Karpas-422 (cell line): ENCODE measurements around the gene ANKS1A. TPM values are rescaled to one million over a fixed set of nuclear protein-coding genes. Genes with fewer than 3 reads are reported as not detected.

Experiments used
- DNase-seq: peaks from one replicate; pipeline ENCODE4 v3.0.0-alpha.2; 2015
- H2AFZ ChIP-seq: fragments of 200-600 bp; sonication (generic); 2 replicates; pipeline ENCODE4 v1.6.1; 2014; ENCODE audit warnings: antibody characterized with exemption, low read length, mixed read lengths
- H3K27ac ChIP-seq: fragments of 200-600 bp; sonication (generic); 2 replicates; pipeline ENCODE4 v1.5.1; 2014; ENCODE audit warnings: mild to moderate bottlenecking, low read length, moderate library complexity
- H3K27me3 ChIP-seq: fragments of 200-600 bp; sonication (generic); 2 replicates; pipeline ENCODE4 v1.6.1; 2014; ENCODE audit warnings: low read length, mixed read lengths
- H3K36me3 ChIP-seq: fragments of 200-600 bp; sonication (generic); 2 replicates; pipeline ENCODE4 v1.6.1; 2014; ENCODE audit warnings: low read length, mixed read lengths; ENCODE audit not compliant: insufficient read depth
- H3K4me1 ChIP-seq: fragments of 200-600 bp; sonication (generic); 2 replicates; pipeline ENCODE4 v1.6.1; 2014; ENCODE audit warnings: mild to moderate bottlenecking, low read length, mixed read lengths
- H3K4me2 ChIP-seq: fragments of 200-600 bp; sonication (generic); 2 replicates; pipeline ENCODE4 v1.6.1; 2014; ENCODE audit warnings: low read length, low read depth, mild to moderate bottlenecking; ENCODE audit not compliant: poor library complexity, severe bottlenecking
- H3K4me3 ChIP-seq: fragments of 200-600 bp; sonication (generic); 2 replicates; pipeline ENCODE4 v1.5.1; 2014; ENCODE audit warnings: mild to moderate bottlenecking, antibody characterized with exemption, low read length, mixed read lengths
- H3K79me2 ChIP-seq: fragments of 200-600 bp; sonication (generic); 2 replicates; pipeline ENCODE4 v1.6.1; 2014; ENCODE audit warnings: mild to moderate bottlenecking, low read length, mixed read lengths
- H3K9ac ChIP-seq: fragments of 200-600 bp; sonication (generic); 2 replicates; pipeline ENCODE4 v1.6.0; 2014; ENCODE audit warnings: low read length
- H3K9me2 ChIP-seq: fragments of 200-600 bp; sonication (generic), shearing (Covaris generic); replicated peaks from 2 replicates; pipeline ENCODE4 v1.6.0; 2014; ENCODE audit warnings: mild to moderate bottlenecking, low read length, moderate library complexity; ENCODE audit not compliant: insufficient read depth
- H3K9me3 ChIP-seq: fragments of 300-700, 200-600 bp; sonication (generic); 2 replicates; pipeline ENCODE4 v1.6.1; 2014; ENCODE audit warnings: low read length, mixed read lengths
- H4K20me1 ChIP-seq: fragments of 200-600 bp; sonication (generic); 2 replicates; pipeline ENCODE4 v1.6.1; 2014; ENCODE audit warnings: mild to moderate bottlenecking, antibody characterized with exemption, low read length, low read depth; ENCODE audit not compliant: insufficient read depth
- total RNA-seq: library from RNA; depleted of rRNA; stranded (reverse); fragments of >200 nt; shearing (Covaris generic); gene quantifications from 2 replicates; pipeline ENCODE4 v1.2.3, GENCODE V29; 2014; ENCODE audit warnings: low replicate concordance

ANKS1A gene
- total RNA-seq, 1 experiment from 2014 or later = 7.0 TPM

GRCh38 chr6:35026434-35027222, 137.6 kb downstream of the ANKS1A start:
- DNase-seq = no peak
- Histone ChIP-seq H3K36me3 (no peaks in the 10 kb centered on the region), H3K79me2 (no peaks in the 10 kb centered on the region), H3K4me1 (peaks cover 7% of the 10 kb centered on the region), H3K4me3 (no peak overlapping the region), H3K9ac (no peak overlapping the region), H3K9me2 (no peaks in the 10 kb centered on the region), H3K9me3 (no peaks in the 10 kb centered on the region), H3K27me3 (no peaks in the 10 kb centered on the region), H3K4me2 (no peak overlapping the region), H2AFZ (no peak overlapping the region), H4K20me1 (no peaks in the 10 kb centered on the region), H3K27ac (no peak overlapping the region)

- H3K4me1 ChIP-seq = peaks cover 7% of the 10 kb centered on the region
- no peak for DNase-seq
- H3K9me3 ChIP-seq = no peaks in the 10 kb centered on the region
- no peaks in the 10 kb centered on the region for H3K9me2 ChIP-seq
- no peak overlapping the region for H3K4me2 ChIP-seq
- H3K27ac ChIP-seq = no peak overlapping the region
- H3K9ac ChIP-seq = no peak overlapping the region
- no peaks in the 10 kb centered on the region for H3K36me3 ChIP-seq
- no peaks in the 10 kb centered on the region for H3K79me2 ChIP-seq
- H4K20me1 ChIP-seq = no peaks in the 10 kb centered on the region
- H2AFZ ChIP-seq = no peak overlapping the region
- H3K27me3 ChIP-seq = no peaks in the 10 kb centered on the region
- no peak overlapping the region for H3K4me3 ChIP-seq
Observed at GRCh38 chr6:35027807-35028206, 138.8 kb downstream of the ANKS1A start.

GRCh38 chr6:35028781-35029769, 140.0 kb downstream of the ANKS1A start:
- no peak overlapping the region for H3K27ac ChIP-seq
- no peaks in the 10 kb centered on the region for H3K9me3 ChIP-seq
- no peak for DNase-seq
- no peaks in the 10 kb centered on the region for H3K36me3 ChIP-seq
- no peaks in the 10 kb centered on the region for H3K9me2 ChIP-seq
- H3K27me3 ChIP-seq = no peaks in the 10 kb centered on the region
- no peak overlapping the region for H3K9ac ChIP-seq
- H3K4me1 ChIP-seq = peaks cover 7% of the 10 kb centered on the region
- no peak overlapping the region for H3K4me3 ChIP-seq
- H3K4me2 ChIP-seq = no peak overlapping the region
- H4K20me1 ChIP-seq = no peaks in the 10 kb centered on the region
- no peaks in the 10 kb centered on the region for H3K79me2 ChIP-seq
- H2AFZ ChIP-seq = no peak overlapping the region

- H3K4me2 ChIP-seq = no peak overlapping the region
- H3K9me2 ChIP-seq = no peaks in the 10 kb centered on the region
- no peaks in the 10 kb centered on the region for H3K36me3 ChIP-seq
- no peak overlapping the region for H3K4me3 ChIP-seq
- no peaks in the 10 kb centered on the region for H4K20me1 ChIP-seq
- no peaks in the 10 kb centered on the region for H3K79me2 ChIP-seq
- H3K4me1 ChIP-seq = no peaks in the 10 kb centered on the region
- H3K9me3 ChIP-seq = no peaks in the 10 kb centered on the region
- no peaks in the 10 kb centered on the region for H3K27me3 ChIP-seq
- no peak overlapping the region for H3K9ac ChIP-seq
- DNase-seq = no peak
- H3K27ac ChIP-seq = no peak overlapping the region
- H2AFZ ChIP-seq = no peak overlapping the region
Observed at GRCh38 chr6:35030099-35030498, 141.0 kb downstream of the ANKS1A start.

- Histone ChIP-seq H3K27ac (no peak overlapping the region), H3K9me2 (no peaks in the 10 kb centered on the region), H3K36me3 (no peaks in the 10 kb centered on the region), H3K4me3 (no peak overlapping the region), H3K27me3 (no peaks in the 10 kb centered on the region), H3K9me3 (no peaks in the 10 kb centered on the region), H3K79me2 (no peaks in the 10 kb centered on the region), H3K4me1 (peaks cover 14% of the 10 kb centered on the region), H2AFZ (no peak overlapping the region), H4K20me1 (peaks cover 5% of the 10 kb centered on the region; the same call in 1 of the 2 replicates), H3K9ac (no peak overlapping the region), H3K4me2 (no peak overlapping the region)
- no peak for DNase-seq
Observed at GRCh38 chr6:35031611-35032529, 142.8 kb downstream of the ANKS1A start.

- no peaks in the 10 kb centered on the region for H3K27me3 ChIP-seq
- no peak overlapping the region for H3K4me2 ChIP-seq
- H3K4me3 ChIP-seq = no peak overlapping the region
- H3K9me3 ChIP-seq = no peaks in the 10 kb centered on the region
- H3K9ac ChIP-seq = no peak overlapping the region
- H3K79me2 ChIP-seq = no peaks in the 10 kb centered on the region
- no peak for DNase-seq
- H3K9me2 ChIP-seq = no peaks in the 10 kb centered on the region
- H3K27ac ChIP-seq = no peak overlapping the region
- peaks cover 19% of the 10 kb centered on the region for H3K4me1 ChIP-seq
- peaks cover 7% of the 10 kb centered on the region; the same call in 1 of the 2 replicates for H4K20me1 ChIP-seq
- no peak overlapping the region for H2AFZ ChIP-seq
- no peaks in the 10 kb centered on the region for H3K36me3 ChIP-seq
Observed at GRCh38 chr6:35033683-35034082, 144.6 kb downstream of the ANKS1A start.

GRCh38 chr6:35034411-35035191, 145.5 kb downstream of the ANKS1A start:
- Histone ChIP-seq H2AFZ (no peak overlapping the region), H3K36me3 (no peaks in the 10 kb centered on the region), H3K27ac (no peak overlapping the region), H3K27me3 (no peaks in the 10 kb centered on the region), H4K20me1 (peaks cover 7% of the 10 kb centered on the region; the same call in 1 of the 2 replicates), H3K79me2 (no peaks in the 10 kb centered on the region), H3K9me2 (no peaks in the 10 kb centered on the region), H3K4me2 (no peak overlapping the region), H3K9ac (no peak overlapping the region), H3K9me3 (no peaks in the 10 kb centered on the region), H3K4me1 (peaks cover 19% of the 10 kb centered on the region), H3K4me3 (no peak overlapping the region)
- DNase-seq = no peak
